BLaER1 (cell line): ENCODE results near the gene LSS.
"Not testable (repeated sequence)": the region's sequence is repeated elsewhere in the genome, so short reads cannot be mapped to it uniquely, and the experiment has no call there.

ENCODE experiments used
- H3K27ac ChIP-seq: shearing (Covaris generic); formaldehyde crosslinking; 2 replicates; pipeline ENCODE4 v1.8.1; 2022
- H3K27me3 ChIP-seq: shearing (Covaris generic); formaldehyde crosslinking; 2 replicates; pipeline ENCODE4 v1.8.1; 2022
- H3K36me3 ChIP-seq: shearing (Covaris generic); formaldehyde crosslinking; 2 replicates; pipeline ENCODE4 v1.8.1; 2022
- H3K4me1 ChIP-seq: shearing (Covaris generic); formaldehyde crosslinking; 2 replicates; pipeline ENCODE4 v1.8.1; 2022
- H3K4me2 ChIP-seq: shearing (Covaris generic); formaldehyde crosslinking; 2 replicates; pipeline ENCODE4 v1.8.1; 2022
- H3K4me3 ChIP-seq: shearing (Covaris generic); formaldehyde crosslinking; 2 replicates; pipeline ENCODE4 v1.8.1; 2022
- H3K9ac ChIP-seq: shearing (Covaris generic); formaldehyde crosslinking; 2 replicates; pipeline ENCODE4 v1.8.1; 2022
- H3K9me3 ChIP-seq: shearing (Covaris generic); formaldehyde crosslinking; 2 replicates; pipeline ENCODE4 v1.8.1; 2022
- H4K20me1 ChIP-seq: shearing (Covaris generic); formaldehyde crosslinking; 2 replicates; pipeline ENCODE4 v1.8.1; 2022
- Cebpa-rat ChIP-seq: shearing (Covaris generic); IDR thresholded peaks from 2 replicates; pipeline ENCODE4 v1.8.1; 2022

Gene LSS

DNA sequence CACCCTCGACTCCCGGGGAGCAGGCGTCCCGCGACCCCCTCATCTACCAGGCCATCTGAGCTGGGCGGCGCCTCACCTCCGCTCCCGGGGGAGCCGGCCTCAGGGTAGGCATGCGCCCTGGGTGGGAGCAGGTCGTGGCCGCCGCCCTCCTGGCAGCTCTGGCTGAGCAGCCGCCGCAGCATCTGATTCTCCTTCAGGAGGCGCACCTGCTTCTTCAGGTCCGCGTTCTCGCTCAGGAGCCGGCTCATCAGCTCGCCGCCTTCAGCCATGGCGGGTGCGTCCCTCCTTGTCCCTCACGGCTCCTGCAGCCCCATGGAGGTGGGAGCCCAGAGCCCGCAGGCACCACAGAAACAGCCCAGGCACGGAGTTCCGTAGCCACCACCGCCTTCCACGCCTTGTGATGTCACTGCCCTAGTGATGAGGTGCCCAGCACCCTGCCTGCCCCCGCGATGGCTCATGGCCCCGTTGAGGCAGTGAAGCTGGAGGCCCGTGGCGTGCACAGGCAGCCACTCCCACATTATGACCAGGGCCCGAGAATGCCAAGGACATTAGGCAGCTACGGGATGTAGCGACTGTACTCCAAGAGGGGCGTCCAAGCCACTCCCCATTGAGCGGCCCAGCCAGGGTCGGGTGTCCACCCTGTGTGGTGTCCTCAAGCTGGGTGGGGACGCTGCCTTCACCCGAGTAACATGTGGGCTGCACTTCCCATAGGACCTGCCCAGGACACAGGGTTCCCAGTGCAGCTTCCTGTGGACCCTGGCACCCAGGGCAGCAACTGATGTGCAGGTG is 45.8 kb downstream of the LSS start:
- H3K27ac ChIP-seq = no peak overlapping the region
- no peak for TF ChIP-seq Cebpa-rat

DNA sequence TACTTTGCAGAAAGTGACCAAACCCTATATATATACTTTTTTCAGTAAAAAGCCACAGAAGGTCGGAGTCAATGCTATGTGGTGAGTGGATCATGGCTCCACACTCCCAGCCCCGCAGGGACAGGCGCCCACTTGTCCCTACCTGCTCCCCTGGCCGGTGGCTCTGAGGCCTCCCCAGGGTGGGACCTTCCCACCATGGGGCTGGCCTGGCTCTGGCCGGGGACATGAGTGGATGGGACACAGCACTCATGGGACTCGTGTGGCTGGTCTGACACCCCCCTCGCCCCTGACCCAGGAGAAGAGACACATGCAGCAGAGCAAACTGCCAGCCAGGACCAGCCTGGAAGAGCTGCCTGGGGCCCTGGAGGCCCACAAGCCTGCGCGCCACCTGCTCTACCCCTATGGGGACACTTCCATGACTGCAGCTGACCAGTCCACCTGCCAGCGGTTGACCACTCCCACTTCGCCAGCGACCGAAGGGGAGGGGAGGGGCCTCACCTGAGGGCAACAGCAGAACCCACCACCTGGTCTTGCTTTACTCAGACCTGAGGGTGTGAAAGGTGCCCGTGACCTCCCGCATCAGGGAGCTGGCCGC is 46.5 kb downstream of the LSS start:
- H3K27me3 ChIP-seq = peaks cover 12% of the 10 kb centered on the region; the same call in 1 of the 2 replicates
- H3K9me3 ChIP-seq = peaks cover 6% of the 10 kb centered on the region
- no peak overlapping the region for H3K4me2 ChIP-seq
- no peak overlapping the region for H3K4me3 ChIP-seq
- H3K9ac ChIP-seq = no peak overlapping the region
- no peaks in the 10 kb centered on the region for H4K20me1 ChIP-seq
- H3K27ac ChIP-seq = no peak overlapping the region
- no peaks in the 10 kb centered on the region for H3K36me3 ChIP-seq
- H3K4me1 ChIP-seq = 0 out of 2 replicates have a peak, but pooled peaks cover 10% of the 10 kb centered on the region
- TF ChIP-seq Cebpa-rat = no peak

More for the DNA sequence above, 45.8 kb downstream of the LSS start:
- Histone ChIP-seq H3K4me1 (0 out of 2 replicates have a peak, but pooled peaks cover 10% of the 10 kb centered on the region), H3K4me3 (no peak overlapping the region), H3K36me3 (no peaks in the 10 kb centered on the region), H4K20me1 (no peaks in the 10 kb centered on the region), H3K27me3 (peaks cover 12% of the 10 kb centered on the region; the same call in 1 of the 2 replicates), H3K9me3 (peaks cover under 1% of the 10 kb centered on the region; the same call in 1 of the 2 replicates), H3K4me2 (peak overlapping the region; percentile 22; the same call in 1 of the 2 replicates), H3K9ac (no peak overlapping the region)

DNA sequence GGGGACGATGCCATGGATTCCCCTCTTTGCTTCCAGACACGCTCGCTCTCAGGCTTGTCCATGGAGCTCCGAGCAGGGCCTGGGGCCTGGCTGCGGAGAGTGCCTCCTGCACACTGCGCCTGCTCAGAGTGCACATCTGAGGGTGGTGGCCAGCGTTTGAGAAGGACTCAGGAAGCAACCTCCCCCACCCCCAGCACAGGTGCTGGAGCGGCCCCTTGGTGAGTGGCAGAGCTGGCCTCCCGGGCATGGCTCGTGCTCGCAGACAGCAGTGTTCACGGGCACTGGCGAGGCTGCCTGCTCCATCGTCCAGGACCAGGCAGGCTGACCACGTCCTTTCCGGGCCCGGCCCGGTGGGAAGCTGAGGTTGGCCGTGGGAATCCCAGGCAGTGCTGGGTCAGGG is 47.1 kb downstream of the LSS start:
- peaks cover 12% of the 10 kb centered on the region; the same call in 1 of the 2 replicates for H3K27me3 ChIP-seq
- H4K20me1 ChIP-seq = no peaks in the 10 kb centered on the region
- TF ChIP-seq Cebpa-rat = no peak
- H3K9me3 ChIP-seq = peaks cover 13% of the 10 kb centered on the region
- no peak overlapping the region for H3K4me2 ChIP-seq
- H3K36me3 ChIP-seq = no peaks in the 10 kb centered on the region
- H3K27ac ChIP-seq = no peak overlapping the region
- H3K9ac ChIP-seq = no peak overlapping the region
- no peak overlapping the region for H3K4me3 ChIP-seq
- H3K4me1 ChIP-seq = 0 out of 2 replicates have a peak, but pooled peaks cover 10% of the 10 kb centered on the region

DNA sequence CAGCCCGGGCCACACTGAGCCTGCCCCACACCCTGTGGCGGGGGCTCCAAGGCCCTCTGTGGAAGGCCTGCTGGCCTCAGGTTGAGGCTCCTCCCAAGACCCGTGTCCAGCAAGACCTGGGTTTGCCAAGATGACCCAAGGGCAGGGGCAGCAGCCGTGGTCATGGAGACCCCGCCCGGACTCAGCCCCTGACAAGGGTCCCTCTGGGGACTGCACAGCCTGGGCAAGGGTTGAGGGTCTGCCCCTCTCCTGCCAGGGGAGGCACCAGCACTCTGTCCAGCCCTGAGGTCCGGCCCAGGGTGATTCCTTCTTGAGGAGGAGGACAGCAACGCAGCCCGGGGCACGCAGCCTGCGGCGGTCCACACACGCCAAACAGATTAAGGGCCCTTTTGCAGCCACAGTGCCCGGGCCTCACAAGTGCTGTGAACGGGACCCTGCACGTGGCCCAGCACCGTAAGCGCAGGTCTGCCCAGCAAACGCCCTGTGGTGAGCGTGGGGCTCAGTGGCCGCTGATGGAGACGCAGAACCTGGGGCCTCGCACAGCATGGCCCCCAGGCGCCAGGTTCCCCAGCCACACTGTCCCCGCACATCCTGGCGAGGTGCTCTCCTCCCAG is 47.7 kb downstream of the LSS start:
- peaks cover 18% of the 10 kb centered on the region for H3K9me3 ChIP-seq
- no peak overlapping the region for H3K4me2 ChIP-seq
- no peak for TF ChIP-seq Cebpa-rat
- H3K27ac ChIP-seq = no peak overlapping the region
- no peak overlapping the region for H3K9ac ChIP-seq
- peaks cover 12% of the 10 kb centered on the region; the same call in 1 of the 2 replicates for H3K27me3 ChIP-seq
- no peak overlapping the region for H3K4me3 ChIP-seq
- H4K20me1 ChIP-seq = no peaks in the 10 kb centered on the region
- H3K36me3 ChIP-seq = no peaks in the 10 kb centered on the region
- 0 out of 2 replicates have a peak, but pooled peaks cover 10% of the 10 kb centered on the region for H3K4me1 ChIP-seq

DNA sequence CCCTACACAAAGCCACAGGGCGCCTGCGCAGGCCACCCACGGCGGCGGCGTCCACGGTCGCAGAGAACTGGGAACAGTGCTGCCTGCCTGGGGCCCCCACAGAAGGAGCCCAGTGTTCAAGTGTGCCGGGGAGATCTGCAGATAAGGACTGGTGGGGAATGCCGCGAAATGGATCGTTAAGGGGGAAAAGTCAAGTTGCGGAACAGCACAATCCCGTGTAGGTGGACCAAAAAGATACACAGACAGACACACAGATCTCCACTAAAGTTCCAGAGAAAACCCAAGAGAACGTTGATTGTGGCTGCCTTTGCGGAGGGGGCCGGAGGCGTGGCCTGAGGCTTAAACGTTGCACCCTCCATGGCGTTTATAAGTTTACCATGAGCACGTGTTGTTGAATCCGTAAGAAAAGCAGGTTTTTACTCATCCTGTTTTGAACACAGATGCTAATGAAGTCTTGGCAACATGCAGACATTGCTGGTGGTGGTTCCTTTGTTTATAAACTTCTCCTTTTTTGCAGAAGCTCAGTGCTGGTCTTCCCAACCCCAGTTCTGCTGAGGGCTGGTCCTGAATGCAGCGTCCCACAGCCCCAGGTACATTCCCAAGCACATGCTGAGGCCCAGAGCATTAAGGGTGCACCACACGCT is 48.4 kb downstream of the LSS start:
- H3K9ac ChIP-seq = no peak overlapping the region

DNA sequence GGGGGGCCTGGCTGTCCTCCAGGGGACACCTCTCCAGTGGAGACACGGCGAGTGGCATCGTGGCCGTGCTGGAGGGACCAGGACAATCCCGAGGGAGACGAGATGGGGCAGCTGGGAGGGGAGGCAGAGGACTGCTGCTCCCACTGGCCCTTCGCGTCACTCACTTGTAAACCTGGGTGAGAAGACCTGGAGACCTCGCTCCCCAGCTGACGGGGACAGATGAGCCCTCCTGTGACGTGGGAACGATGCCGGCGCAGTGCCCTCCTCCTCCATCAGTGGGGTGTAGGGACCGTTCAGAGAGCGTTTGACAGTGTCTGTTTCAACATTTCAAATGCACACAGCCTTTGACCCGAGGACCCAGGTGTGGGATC is 48.9 kb downstream of the LSS start:
- H3K4me1 ChIP-seq = 0 out of 2 replicates have a peak, but pooled peaks cover 10% of the 10 kb centered on the region
- H3K27me3 ChIP-seq = peaks cover 10% of the 10 kb centered on the region; the same call in 1 of the 2 replicates
- peaks cover 30% of the 10 kb centered on the region for H3K9me3 ChIP-seq
- no peaks in the 10 kb centered on the region for H4K20me1 ChIP-seq
- no peaks in the 10 kb centered on the region for H3K36me3 ChIP-seq
- H3K27ac ChIP-seq = no peak overlapping the region
- no peak overlapping the region for H3K4me2 ChIP-seq
- no peak overlapping the region for H3K4me3 ChIP-seq
- no peak for TF ChIP-seq Cebpa-rat
- no peak overlapping the region for H3K9ac ChIP-seq

More for the DNA sequence above, 48.4 kb downstream of the LSS start:
- H4K20me1 ChIP-seq = no peaks in the 10 kb centered on the region
- no peak for TF ChIP-seq Cebpa-rat
- H3K4me2 ChIP-seq = no peak overlapping the region
- H3K36me3 ChIP-seq = no peaks in the 10 kb centered on the region
- H3K27ac ChIP-seq = no peak overlapping the region
- H3K27me3 ChIP-seq = peaks cover 12% of the 10 kb centered on the region; the same call in 1 of the 2 replicates
- H3K4me3 ChIP-seq = no peak overlapping the region
- H3K4me1 ChIP-seq = 0 out of 2 replicates have a peak, but pooled peaks cover 10% of the 10 kb centered on the region
- H3K9me3 ChIP-seq = peaks cover 25% of the 10 kb centered on the region

DNA sequence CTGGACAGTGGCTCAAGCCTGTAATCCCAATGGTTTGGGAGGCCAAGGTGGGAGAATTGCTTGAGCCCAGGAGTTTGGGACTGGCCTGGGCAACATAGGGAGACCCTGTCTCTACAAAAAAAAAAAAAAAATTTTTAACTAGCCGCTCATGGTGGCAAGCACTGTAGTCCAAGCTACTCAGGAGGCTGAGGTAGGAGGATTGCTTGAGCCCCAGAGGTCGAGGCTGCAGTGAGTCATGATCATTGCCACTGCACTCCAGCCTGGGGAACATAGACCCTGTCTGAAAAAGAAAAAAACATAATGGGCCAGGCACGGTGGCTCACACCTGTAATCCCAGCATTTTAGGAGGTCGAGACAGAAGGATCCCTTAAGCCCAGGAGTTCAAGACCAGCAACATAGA is 49.6 kb downstream of the LSS start:
- Histone ChIP-seq H4K20me1 (no peaks in the 10 kb centered on the region), H3K36me3 (no peaks in the 10 kb centered on the region), H3K27me3 (peaks cover 2% of the 10 kb centered on the region; the same call in 1 of the 2 replicates), H3K27ac (no peak overlapping the region), H3K4me3 (no peak overlapping the region), H3K4me1 (0 out of 2 replicates have a peak, but pooled peaks cover 10% of the 10 kb centered on the region), H3K9me3 (peaks cover 37% of the 10 kb centered on the region), H3K9ac (no peak overlapping the region), H3K4me2 (no peak overlapping the region)
- no peak for TF ChIP-seq Cebpa-rat

DNA sequence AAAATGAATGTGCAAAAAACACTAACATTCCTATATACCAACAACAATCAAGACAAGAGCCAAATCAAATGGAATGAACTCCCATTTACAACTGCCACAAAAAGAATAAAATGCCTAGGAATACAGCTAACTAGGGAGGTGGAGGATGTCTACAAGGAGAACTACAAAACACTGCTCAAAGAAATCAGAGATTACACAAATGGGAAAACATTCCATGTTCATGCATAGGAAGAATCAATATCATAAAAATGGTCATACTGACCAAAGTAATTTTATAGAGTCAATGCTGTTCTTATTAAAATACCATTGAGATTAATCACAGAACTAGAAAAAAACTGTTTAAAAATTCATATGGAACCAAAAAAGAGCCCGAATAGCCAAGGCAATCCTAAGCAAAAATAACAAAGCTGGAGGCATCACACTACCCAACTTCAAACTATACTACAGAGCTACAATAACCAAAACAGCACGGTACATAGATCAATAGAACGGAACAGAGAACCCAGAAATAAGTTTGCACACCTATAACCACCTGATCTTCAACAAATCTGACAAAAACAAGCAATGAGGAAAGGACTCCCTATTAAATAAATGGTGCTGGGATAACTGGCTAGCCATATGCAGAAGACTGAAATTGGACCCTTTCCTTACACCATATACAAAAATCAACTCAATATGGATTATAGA is 52.0 kb downstream of the LSS start:
- not testable (repeated sequence) for H3K27ac ChIP-seq, H4K20me1 ChIP-seq, H3K27me3 ChIP-seq, H3K4me2 ChIP-seq, H3K4me3 ChIP-seq, H3K9ac ChIP-seq, H3K4me1 ChIP-seq, H3K36me3 ChIP-seq
- H3K9me3 ChIP-seq = peaks cover 48% of the 10 kb centered on the region

DNA sequence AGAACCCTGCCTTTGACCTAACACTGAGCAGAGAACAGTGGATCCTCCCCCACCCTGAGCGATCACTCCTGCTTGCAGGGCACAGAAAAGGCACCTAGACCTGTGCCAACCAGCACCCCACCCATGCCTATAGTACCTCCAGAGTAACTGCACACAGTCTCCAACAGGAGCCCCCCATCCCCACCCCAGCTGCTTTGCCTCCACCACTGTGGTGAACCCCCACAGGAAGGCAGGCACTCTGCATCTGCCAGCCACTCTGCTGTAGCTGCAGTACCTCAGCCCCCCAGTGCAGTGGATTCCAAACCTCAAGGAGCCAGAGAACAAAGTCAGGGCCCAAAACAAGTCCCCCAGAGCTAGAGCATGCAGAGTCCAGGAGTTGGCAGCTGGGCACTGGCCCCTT is 55.0 kb downstream of the LSS start:
- Histone ChIP-seq H3K9me3 (peaks cover 48% of the 10 kb centered on the region), H3K4me2 (no peak overlapping the region), H3K36me3 (no peaks in the 10 kb centered on the region), H3K27me3 (no peaks in the 10 kb centered on the region), H3K27ac (no peak overlapping the region), H3K4me3 (no peak overlapping the region), H3K4me1 (no peaks in the 10 kb centered on the region), H3K9ac (no peak overlapping the region), H4K20me1 (peaks cover 4% of the 10 kb centered on the region; the same call in 1 of the 2 replicates)
- TF ChIP-seq Cebpa-rat = no peak
